GM21717 (cell line): ENCODE results near the gene GSTT2.
"Not testable (repeated sequence)": the region's sequence is repeated elsewhere in the genome, so short reads cannot be mapped to it uniquely, and the experiment has no call there.

Experiments
- ATAC-seq: cut with Tn5 transposase; IDR thresholded peaks from one replicate; pipeline ENCODE4 v1.9.1; 2021; ENCODE audit warnings: mild to moderate bottlenecking, moderate library complexity; ENCODE audit not compliant: unreplicated experiment

GSTT2 gene

GRCh38 chr22:23974345-23974744 is 5.6 kb upstream of the GSTT2 start, which contains the start of gene DDT:
Gene DDT, minus strand, starts transcription at chr22:23974441. Its CDS starts 27 bp downstream, at chr22:23974414.
- peak; percentile 72 for ATAC-seq

- ATAC-seq = not testable (repeated sequence)
These were observed 5.0 kb upstream of the GSTT2 start for GRCh38 chr22:23974836-23975352.

- not testable (repeated sequence) for ATAC-seq
These were observed 2.6 kb upstream of the GSTT2 start for GRCh38 chr22:23977304-23977703.

- ATAC-seq = not testable (repeated sequence)
These were observed 633 bp downstream of the GSTT2 start for GRCh38 chr22:23980567-23980966.

- no peak for ATAC-seq
These were observed 4.5 kb downstream of the GSTT2 start for GRCh38 chr22:23984430-23984829.

- ATAC-seq = not testable (repeated sequence)
These were observed 6.2 kb downstream of the GSTT2 start for GRCh38 chr22:23986089-23986488.

- ATAC-seq = not testable (repeated sequence)
These were observed 6.7 kb downstream of the GSTT2 start for GRCh38 chr22:23986538-23987178.

- not testable (repeated sequence) for ATAC-seq
These were observed 9.8 kb downstream of the GSTT2 start for GRCh38 chr22:23989583-23990244.

GRCh38 chr22:23993080-23993479 is 13.1 kb downstream of the GSTT2 start:
- ATAC-seq = not testable (repeated sequence)

GRCh38 chr22:23993581-23994177 is 13.7 kb downstream of the GSTT2 start:
- not testable (repeated sequence) for ATAC-seq

GRCh38 chr22:23997092-23997491 is 17.2 kb downstream of the GSTT2 start:
- ATAC-seq = no peak

GRCh38 chr22:23999779-24000178 is 19.8 kb downstream of the GSTT2 start:
- not testable (repeated sequence) for ATAC-seq

GRCh38 chr22:24001314-24001713 is 21.4 kb downstream of the GSTT2 start:
- no peak for ATAC-seq

GRCh38 chr22:24002272-24002671 is 22.3 kb downstream of the GSTT2 start:
- no peak for ATAC-seq

- ATAC-seq = no peak
These were observed 22.9 kb downstream of the GSTT2 start for GRCh38 chr22:24002851-24003250.

- no peak for ATAC-seq
These were observed 24.0 kb downstream of the GSTT2 start for GRCh38 chr22:24003887-24004286.

- no peak for ATAC-seq
These were observed 25.3 kb downstream of the GSTT2 start, which contains the start of gene GSTT4 for GRCh38 chr22:24005201-24005600. Gene GSTT4, minus strand, starts transcription at chr22:24005453. Its CDS starts 97 bp downstream, at chr22:24005356.

- ATAC-seq = no peak
These were observed 26.4 kb downstream of the GSTT2 start for GRCh38 chr22:24006207-24006913.

- no peak for ATAC-seq
These were observed 26.9 kb downstream of the GSTT2 start for GRCh38 chr22:24006914-24007214.

- no peak for ATAC-seq
These were observed 27.5 kb downstream of the GSTT2 start for GRCh38 chr22:24007253-24008021.

GRCh38 chr22:24008022-24008283 is 28.0 kb downstream of the GSTT2 start:
- no peak for ATAC-seq
